ENCODE measurements around the gene LRRC75A. TPM values are rescaled to one million over a fixed set of nuclear protein-coding genes. Genes with fewer than 3 reads are reported as not detected.
A peak's percentile ranks its signal among the peaks of the same experiment; 100 is the strongest.

LRRC75A gene
- total RNA-seq, 4 donors from 2014 or later = 4.0 to 16.7 (median 7.8) TPM

DNA sequence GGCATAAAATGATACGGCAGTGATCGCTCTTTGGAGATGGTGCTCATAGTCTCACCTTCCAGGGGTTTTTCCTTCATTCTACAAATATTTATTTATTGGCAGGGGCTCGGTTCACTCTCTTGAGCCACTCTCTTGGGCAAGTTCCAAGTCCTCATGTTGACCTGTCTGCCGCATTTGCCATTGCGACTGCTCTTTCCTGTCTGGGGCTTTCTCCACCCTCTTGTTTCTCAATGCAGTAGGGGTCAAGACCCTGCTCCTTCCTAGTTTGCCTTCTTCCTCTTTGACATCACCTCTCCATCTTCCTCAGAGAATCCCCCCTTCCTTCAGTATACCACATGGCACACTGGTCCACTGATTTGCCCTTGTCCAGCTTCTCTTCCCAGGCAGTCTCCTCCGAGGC lies 21.9 kb upstream of the LRRC75A start:
- DNase-seq = no peak
- Histone ChIP-seq H3K4me3 (replicated peaks in 1 of 3) (no peak overlapping the region), H3K27me3 (no peaks in the 10 kb centered on the region), H3K27ac (no peak overlapping the region), H3K4me1 (peaks cover 9 to 16% of the 10 kb centered on the region in 2 donors), H3K9me3 (no peaks in the 10 kb centered on the region), H3K36me3 (no peaks in the 10 kb centered on the region)
- TF ChIP-seq POLR2A (IDR thresholded peaks at IDR 0.05) (no peak), CTCF (IDR thresholded peaks at IDR 0.05) (no peak)
- intact Hi-C loops (cut with DNase I) = no loop called here
- 72 to 74% methylated on average over 6 of the region's 6 CpGs for WGBS, 2 donors

GRCh38 chr17:16512011-16512410 lies 20.0 kb upstream of the LRRC75A start:
- peaks cover 8 to 28% of the 10 kb centered on the region in 2 donors for H3K4me1 ChIP-seq
- H3K27ac ChIP-seq = no peak overlapping the region
- 73 to 74% methylated on average over 4 of the region's 4 CpGs for WGBS, 2 donors

GRCh38 chr17:16511593-16511992 lies 19.6 kb upstream of the LRRC75A start:
- no peak for TF ChIP-seq CTCF (IDR thresholded peaks at IDR 0.05)
- H3K9me3 ChIP-seq = no peaks in the 10 kb centered on the region
- DNase-seq = no peak
- no peak overlapping the region for H3K4me3 ChIP-seq (replicated peaks in 1 of 3)
- no peaks in the 10 kb centered on the region for H3K36me3 ChIP-seq
- 80 to 90% methylated on average over 1 of the region's 1 CpG for WGBS, 2 donors
- intact Hi-C loops (cut with DNase I) = no loop called here
- peaks cover 3 to 24% of the 10 kb centered on the region in 2 donors for H3K4me1 ChIP-seq
- no peak overlapping the region for H3K27ac ChIP-seq
- no peaks in the 10 kb centered on the region for H3K27me3 ChIP-seq

More at GRCh38 chr17:16512011-16512410, 20.0 kb upstream of the LRRC75A start:
- Histone ChIP-seq H3K4me3 (replicated peaks in 1 of 3) (no peak overlapping the region), H3K27me3 (no peaks in the 10 kb centered on the region), H3K36me3 (no peaks in the 10 kb centered on the region), H3K9me3 (no peaks in the 10 kb centered on the region)
- TF ChIP-seq CTCF (IDR thresholded peaks at IDR 0.05) (no peak), POLR2A (IDR thresholded peaks at IDR 0.05) (no peak)
- DNase-seq = no peak
- intact Hi-C loops (cut with DNase I) = no loop called here

- no peaks in the 10 kb centered on the region for H3K9me3 ChIP-seq
- H3K4me3 ChIP-seq (replicated peaks in 1 of 3) = no peak overlapping the region
- peak overlapping the region in 2 of 3 donors; percentile 40 to 80 for H3K27ac ChIP-seq
- intact Hi-C loops (cut with DNase I) = no loop called here
- peak in 1 of 2 donors; percentile 36 for DNase-seq
- 62 to 68% methylated on average over 8 of the region's 8 CpGs for WGBS, 2 donors
- H3K4me1 ChIP-seq = peaks cover 9 to 33% of the 10 kb centered on the region in 2 donors
- no peak for TF ChIP-seq CTCF (IDR thresholded peaks at IDR 0.05)
- TF ChIP-seq POLR2A (IDR thresholded peaks at IDR 0.05) = no peak
- no peaks in the 10 kb centered on the region for H3K36me3 ChIP-seq
- H3K27me3 ChIP-seq = no peaks in the 10 kb centered on the region
Observed at GRCh38 chr17:16507918-16508533, 16.0 kb upstream of the LRRC75A start.

GRCh38 chr17:16506188-16506587 lies 14.2 kb upstream of the LRRC75A start:
- WGBS, 2 donors = 91 to 94% methylated on average over 3 of the region's 3 CpGs
- H3K4me3 ChIP-seq (replicated peaks in 1 of 3) = no peak overlapping the region
- intact Hi-C loops (cut with DNase I) = no loop called here
- no peak overlapping the region for H3K27ac ChIP-seq
- no peaks in the 10 kb centered on the region for H3K9me3 ChIP-seq
- DNase-seq = no peak
- peaks cover 9 to 33% of the 10 kb centered on the region in 2 donors for H3K4me1 ChIP-seq
- no peaks in the 10 kb centered on the region for H3K36me3 ChIP-seq
- no peaks in the 10 kb centered on the region for H3K27me3 ChIP-seq
- TF ChIP-seq POLR2A (IDR thresholded peaks at IDR 0.05) (no peak), CTCF (IDR thresholded peaks at IDR 0.05) (no peak)

Data from thyroid gland (tissue), 4 donors.